Psoas muscle (tissue), 8 donors: Measurements from ENCODE around the gene CPNE2. TPM values are rescaled to one million over a fixed set of nuclear protein-coding genes. Genes with fewer than 3 reads are reported as not detected.
"Not testable (repeated sequence)": the region's sequence is repeated elsewhere in the genome, so short reads cannot be mapped to it uniquely, and the experiment has no call there.

Source experiments
- ATAC-seq, 4 donors: fragments of 200-7000 bp; cut with Tn5 transposase; one replicate each; pipeline ENCODE4 v1.9.1; 2020; ENCODE audit warnings: moderate library complexity in 3 of 4, mild to moderate bottlenecking in 2 of 4
- DNase-seq, 2 donors: peaks; one replicate each; pipeline ENCODE4 v3.0.0-alpha.2; 2020
- H3K27ac ChIP-seq: fragments of 200-600 bp; one replicate; pipeline ENCODE4 v1.8.0; 2022
- H3K27me3 ChIP-seq, 3 donors: fragments of 200-600 bp in 1 of 3; one replicate each; pipeline versions ENCODE4 v1.6.1 to v1.8.0; 2013 to 2022; ENCODE audit warnings: low read length in 2 of 3, mild to moderate bottlenecking in 2 of 3, moderate library complexity in 1 of 3; ENCODE audit not compliant: insufficient read depth in 3 of 3
- H3K36me3 ChIP-seq, 2 donors: fragments of 200-600 bp in 1 of 2; one replicate each; pipeline versions ENCODE4 v1.6.1 to v1.8.0; 2013 to 2022; ENCODE audit warnings: low read depth in 1 of 2, mild to moderate bottlenecking in 1 of 2, moderate library complexity in 1 of 2; ENCODE audit not compliant: insufficient read depth in 1 of 2
- H3K4me1 ChIP-seq: fragments of 200-600 bp; one replicate; pipeline ENCODE4 v1.8.0; 2022
- H3K4me3 ChIP-seq: fragments of 200-600 bp; one replicate; pipeline ENCODE4 v1.8.0; 2022; ENCODE audit warnings: mild to moderate bottlenecking
- H3K9me3 ChIP-seq: fragments of 200-600 bp; one replicate; pipeline ENCODE4 v1.8.0; 2022
- WGBS, 3 donors: extraction: QIAGEN DNeasy Blood & Tissue Kit; methylation state at CpG; one replicate each; pipeline versions ENCODE4 v1.1.6 to v1.1.7; 2013; 5-methylcytosine and 5-hydroxymethylcytosine counted together
- intact Hi-C, 2 donors: fragments of 100-400 bp; cut with DNase I; formaldehyde crosslinking; loops; one replicate each; pipeline versions ENCODE4 v1.11.0 to v1.14.2; 2022
- polyA plus RNA-seq, 3 donors: library from polyadenylated mRNA; stranded (reverse); fragments of 200-250 nt; gene quantifications; one replicate each; pipeline ENCODE4 v1.2.3, GENCODE V29; 2013
- total RNA-seq, 4 donors: library from RNA; stranded (reverse); fragmentation: NEBNext Ultra II Directional in 2 of 4; extraction: Animal tissue kit (Norgen Biotek cat#: 25700) in 2 of 4; gene quantifications; one replicate each; pipeline versions ENCODE4 v1.2.1 to v1.2.4, GENCODE V29; 2021 to 2023
- TF ChIP-seq, protein P1 (sequence below): fragments of 200-600 bp; IDR thresholded peaks from one replicate; pipeline ENCODE4 v1.8.0; 2022; ENCODE audit warnings: antibody characterized with exemption
- donor health status: healthy with polysubstance abuse.
- donor health status: DM: no; HTN: no; CAD: no; lungs with moderate emphysema.
- donor health status: Bipolar disorder and iron deficiency.
- donor health status: healthy.
- donor health status: DM: yes; HTN: yes; CAD: no.
- donor health status: DM: no; HTN: no; CAD: no.
- donor health status: DM: no; HTN: no; CAD: no.
- donor health status: DM: yes; HTN: yes; CAD: no.

The CPNE2 gene
- total and polyA plus RNA-seq, 7 donors = 8.1 to 16.9 (median 12.4) TPM

DNA sequence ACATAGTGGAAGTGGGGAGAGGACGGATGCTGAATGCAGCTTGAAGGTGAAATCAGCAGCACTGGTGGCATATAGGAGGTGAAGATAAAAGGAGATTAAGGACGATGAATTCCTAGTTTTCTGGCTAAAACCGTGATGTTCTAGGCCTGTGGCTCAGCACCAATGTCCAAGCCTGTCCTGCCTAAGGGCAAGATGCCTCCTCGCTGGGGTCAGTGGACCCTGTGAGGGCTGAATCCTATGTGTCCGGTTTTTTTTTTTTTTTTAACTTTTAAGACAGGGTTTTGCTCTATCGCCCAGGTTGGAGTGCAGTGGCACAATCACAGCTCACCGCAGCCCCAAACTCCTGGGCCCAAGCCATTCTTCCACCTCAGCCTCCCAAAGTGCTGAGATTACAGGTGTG, 12.8 kb downstream of the CPNE2 start:
- 83 to 91% (median 87%) methylated on average over 7 of the region's 7 CpGs for WGBS, 3 donors
- Histone ChIP-seq H3K9me3 (no peaks in the 10 kb centered on the region), H3K36me3 (no peaks in the 10 kb centered on the region), H3K27me3 (no peaks in the 10 kb centered on the region), H3K4me3 (no peak overlapping the region), H3K27ac (no peak overlapping the region), H3K4me1 (peaks cover 4% of the 10 kb centered on the region)
- no peak for ATAC-seq
- no peak for DNase-seq
- TF ChIP-seq, protein P1, sequence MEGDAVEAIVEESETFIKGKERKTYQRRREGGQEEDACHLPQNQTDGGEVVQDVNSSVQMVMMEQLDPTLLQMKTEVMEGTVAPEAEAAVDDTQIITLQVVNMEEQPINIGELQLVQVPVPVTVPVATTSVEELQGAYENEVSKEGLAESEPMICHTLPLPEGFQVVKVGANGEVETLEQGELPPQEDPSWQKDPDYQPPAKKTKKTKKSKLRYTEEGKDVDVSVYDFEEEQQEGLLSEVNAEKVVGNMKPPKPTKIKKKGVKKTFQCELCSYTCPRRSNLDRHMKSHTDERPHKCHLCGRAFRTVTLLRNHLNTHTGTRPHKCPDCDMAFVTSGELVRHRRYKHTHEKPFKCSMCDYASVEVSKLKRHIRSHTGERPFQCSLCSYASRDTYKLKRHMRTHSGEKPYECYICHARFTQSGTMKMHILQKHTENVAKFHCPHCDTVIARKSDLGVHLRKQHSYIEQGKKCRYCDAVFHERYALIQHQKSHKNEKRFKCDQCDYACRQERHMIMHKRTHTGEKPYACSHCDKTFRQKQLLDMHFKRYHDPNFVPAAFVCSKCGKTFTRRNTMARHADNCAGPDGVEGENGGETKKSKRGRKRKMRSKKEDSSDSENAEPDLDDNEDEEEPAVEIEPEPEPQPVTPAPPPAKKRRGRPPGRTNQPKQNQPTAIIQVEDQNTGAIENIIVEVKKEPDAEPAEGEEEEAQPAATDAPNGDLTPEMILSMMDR = no peak
- intact Hi-C loops = no loop called here

DNA sequence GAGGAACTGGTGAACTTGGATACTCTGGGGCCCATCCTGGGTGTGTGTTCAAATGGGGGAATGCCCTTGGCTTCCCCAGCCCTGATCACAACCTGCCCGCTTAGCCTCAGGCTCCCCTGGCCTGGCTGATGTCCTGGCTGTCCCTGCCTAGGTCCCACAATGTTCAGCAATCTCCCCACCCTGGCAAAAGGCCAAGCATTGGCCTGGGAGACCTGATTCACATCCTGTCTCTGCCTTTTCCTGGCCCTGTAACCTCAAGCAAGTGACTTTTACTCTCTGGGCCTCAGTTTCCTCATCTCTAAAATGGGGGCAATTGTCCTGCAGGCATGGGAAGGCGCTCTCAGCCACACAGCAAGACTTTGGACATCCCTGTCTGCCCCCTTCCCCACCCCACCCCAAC, 14.4 kb downstream of the CPNE2 start:
- H3K36me3 ChIP-seq = no peaks in the 10 kb centered on the region
- intact Hi-C loops = no loop called here
- H3K4me3 ChIP-seq = no peak overlapping the region
- ATAC-seq (peak in 1 of 4 donors; percentile 41), DNase-seq (peak in 1 of 2 donors; percentile 42)
- peaks cover 4% of the 10 kb centered on the region for H3K4me1 ChIP-seq
- no peak overlapping the region for H3K27ac ChIP-seq
- H3K9me3 ChIP-seq = no peaks in the 10 kb centered on the region
- 88 to 93% (median 92%) methylated on average over 2 of the region's 2 CpGs for WGBS, 3 donors
- TF ChIP-seq, protein P1 = no peak
- H3K27me3 ChIP-seq = no peaks in the 10 kb centered on the region

DNA sequence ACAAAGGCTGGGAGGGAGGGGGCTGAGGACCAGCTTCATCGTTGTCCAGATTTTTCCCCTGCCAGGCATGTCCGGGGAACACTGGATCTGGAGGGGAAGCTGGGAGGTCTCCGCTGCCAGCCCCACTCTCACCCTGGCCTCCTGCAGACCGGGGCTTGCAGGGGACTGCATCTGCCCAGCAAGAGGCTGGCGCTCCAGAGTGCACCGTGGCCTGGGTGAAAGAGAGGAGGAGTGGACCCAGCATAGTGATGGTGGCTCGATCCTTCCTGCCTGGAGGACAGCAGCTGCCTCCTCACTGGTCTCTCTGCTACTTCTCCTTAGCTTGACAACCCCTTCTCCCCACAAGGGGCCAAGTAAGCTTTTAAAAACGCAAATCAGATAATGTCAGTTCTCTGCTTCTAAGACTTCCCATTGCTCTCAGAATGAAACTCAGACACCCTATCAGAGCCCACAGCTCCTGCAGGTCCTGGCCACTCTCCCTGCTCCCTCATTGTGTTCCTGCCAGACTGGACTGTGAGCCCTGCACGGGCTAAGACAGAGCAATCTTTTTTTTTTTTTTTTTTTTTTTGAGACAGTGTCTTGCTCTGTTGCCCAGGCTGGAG, 15.0 kb downstream of the CPNE2 start:
- no peak for ATAC-seq
- intact Hi-C loops = no loop called here

DNA sequence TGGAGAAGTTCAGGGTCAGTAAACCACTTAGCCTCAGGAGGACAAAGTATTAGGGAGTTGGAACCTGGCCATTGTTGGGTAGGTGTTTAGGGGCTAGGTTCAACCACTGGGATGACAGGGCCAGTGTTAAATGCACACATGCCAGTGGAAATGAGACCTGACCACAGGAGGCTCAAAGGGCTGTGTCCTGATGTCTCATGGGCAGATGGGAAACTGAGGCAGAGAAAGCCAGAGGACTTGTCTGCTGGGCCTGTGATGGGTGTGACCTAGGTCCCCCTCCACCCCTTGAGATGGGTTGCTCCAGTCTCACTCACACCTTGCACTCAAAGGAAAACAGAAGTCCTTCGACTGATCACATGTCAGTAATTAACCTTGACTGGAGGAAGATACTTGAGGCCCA, 16.0 kb downstream of the CPNE2 start:
- 68 to 83% (median 71%) methylated on average over 1 of the region's 1 CpG for WGBS, 3 donors
- Histone ChIP-seq H3K27ac (no peak overlapping the region), H3K9me3 (no peaks in the 10 kb centered on the region), H3K4me1 (peaks cover 4% of the 10 kb centered on the region), H3K4me3 (no peak overlapping the region), H3K27me3 (no peaks in the 10 kb centered on the region), H3K36me3 (peaks cover 0 to 6% of the 10 kb centered on the region in 2 donors)
- TF ChIP-seq, protein P1 = no peak
- intact Hi-C loops = no loop called here
- no peak for ATAC-seq
- DNase-seq = no peak

More for the DNA sequence above, 15.0 kb downstream of the CPNE2 start:
- Histone ChIP-seq H3K36me3 (no peaks in the 10 kb centered on the region), H3K4me1 (peaks cover 4% of the 10 kb centered on the region), H3K27me3 (no peaks in the 10 kb centered on the region), H3K27ac (no peak overlapping the region), H3K9me3 (no peaks in the 10 kb centered on the region), H3K4me3 (no peak overlapping the region)
- TF ChIP-seq, protein P1 = no peak
- no peak for DNase-seq
- 50 to 68% (median 62%) methylated on average over 9 of the region's 9 CpGs for WGBS, 3 donors

DNA sequence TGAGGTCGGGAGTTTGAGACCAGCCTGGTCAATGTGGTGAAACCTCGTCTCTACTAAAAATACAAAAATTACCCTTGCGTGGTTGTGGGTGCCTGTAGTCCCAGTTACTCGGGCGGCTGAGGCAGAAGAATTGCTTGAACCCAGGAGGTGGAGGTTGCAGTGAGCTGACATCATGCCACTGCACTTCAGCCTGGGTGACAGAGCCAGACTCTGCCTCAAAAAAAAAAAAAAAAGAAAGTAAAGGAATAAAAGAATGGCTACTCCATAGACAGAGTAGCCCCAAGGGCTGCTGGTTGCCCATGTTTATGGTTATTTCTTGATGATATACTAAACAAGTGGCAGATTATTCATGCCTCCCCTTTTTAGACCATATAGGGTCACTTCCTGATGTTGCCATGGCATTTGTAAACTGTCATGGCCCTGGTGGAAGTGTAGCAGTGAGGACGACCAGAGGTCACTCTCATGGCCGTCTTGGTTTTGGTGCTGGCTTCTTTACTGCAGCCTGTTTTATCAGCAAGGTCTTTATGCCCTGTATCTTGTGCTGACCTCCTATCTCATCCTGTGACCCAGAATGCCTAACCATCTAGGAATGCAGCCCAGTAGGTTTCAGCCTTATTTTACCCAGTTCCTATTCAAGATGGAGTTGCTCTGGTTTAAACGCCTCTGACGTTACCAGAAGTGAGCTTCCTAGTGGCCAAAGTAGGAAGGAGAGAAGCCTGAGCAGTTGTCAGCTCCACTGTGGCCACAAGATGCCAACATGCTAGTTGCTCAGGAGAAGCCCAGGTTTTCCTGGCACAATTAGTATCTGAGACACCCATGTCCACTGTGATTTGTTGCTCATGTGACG, 17.1 kb downstream of the CPNE2 start:
- H3K4me3 ChIP-seq, H3K9me3 ChIP-seq, H3K27me3 ChIP-seq, ATAC-seq, intact Hi-C loops, H3K4me1 ChIP-seq, DNase-seq, H3K27ac ChIP-seq: not testable (repeated sequence)
- H3K36me3 ChIP-seq = peaks cover 0 to 14% of the 10 kb centered on the region in 2 donors
- 86 to 89% (median 89%) methylated on average over 10 of the region's 10 CpGs for WGBS, 3 donors
